Measurements from ENCODE around the gene DTX1.
A peak's percentile ranks its signal among the peaks of the same experiment; 100 is the strongest.

DTX1 gene

DNA sequence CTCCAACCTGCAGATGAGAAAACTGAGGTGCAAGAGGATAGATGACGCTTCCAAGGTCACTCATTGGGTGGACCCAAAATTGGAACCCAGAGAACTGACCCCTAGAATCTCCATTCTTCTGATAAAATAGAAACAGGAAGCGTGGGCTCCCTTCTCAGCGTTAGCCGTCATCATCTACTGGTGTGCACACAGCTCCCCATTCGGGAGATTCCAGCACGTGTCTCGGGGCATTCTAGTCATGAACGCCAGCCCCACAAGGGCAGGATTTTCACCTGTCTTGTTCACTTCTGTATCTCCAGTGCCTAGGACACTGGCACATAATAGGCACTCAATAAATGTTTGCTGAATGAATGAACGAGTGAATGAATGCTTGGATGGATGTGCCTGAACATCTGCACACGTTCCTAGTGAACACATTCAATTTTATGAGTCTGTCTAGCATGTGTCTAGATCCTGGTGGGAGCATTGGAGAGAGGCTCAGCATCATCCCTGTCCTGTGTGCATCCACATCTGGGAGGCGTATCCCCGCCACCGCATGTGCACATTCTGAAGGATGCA is 48.5 kb downstream of the DTX1 start:
- TF ChIP-seq ZNF664 (tag by site-specific recombination; IDR thresholded peaks at IDR 0.05) (0 out of 2 replicates have a peak, but pooled peaks have one; percentile 9), ZNF10 (tag by site-specific recombination; IDR thresholded peaks at IDR 0.05) (no peak), TCF7L2 (IDR thresholded peaks at IDR 0.05; ENCODE audit: borderline replicate concordance, low read depth, low read length) (no peak), SALL2 (tag by site-specific recombination; IDR thresholded peaks at IDR 0.05; ENCODE audit: borderline replicate concordance) (no peak)
- TF ChIP-seq, protein P1, sequence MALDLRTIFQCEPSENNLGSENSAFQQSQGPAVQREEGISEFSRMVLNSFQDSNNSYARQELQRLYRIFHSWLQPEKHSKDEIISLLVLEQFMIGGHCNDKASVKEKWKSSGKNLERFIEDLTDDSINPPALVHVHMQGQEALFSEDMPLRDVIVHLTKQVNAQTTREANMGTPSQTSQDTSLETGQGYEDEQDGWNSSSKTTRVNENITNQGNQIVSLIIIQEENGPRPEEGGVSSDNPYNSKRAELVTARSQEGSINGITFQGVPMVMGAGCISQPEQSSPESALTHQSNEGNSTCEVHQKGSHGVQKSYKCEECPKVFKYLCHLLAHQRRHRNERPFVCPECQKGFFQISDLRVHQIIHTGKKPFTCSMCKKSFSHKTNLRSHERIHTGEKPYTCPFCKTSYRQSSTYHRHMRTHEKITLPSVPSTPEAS (tag by site-specific recombination; IDR thresholded peaks at IDR 0.05), result no peak
- Histone ChIP-seq H3K27ac (ENCODE audit: extremely low read depth, low read depth, low read length) (no peak overlapping the region), H3K4me1 (ENCODE audit: control insufficient read depth, insufficient read depth, low read length) (no peaks in the 10 kb centered on the region), H3K9me3 (ENCODE audit: control insufficient read depth, insufficient read depth, low read depth, low read length) (no peaks in the 10 kb centered on the region), H3K4me3 (ENCODE audit: low read depth, low read length) (no peak overlapping the region), H3K36me3 (ENCODE audit: control insufficient read depth in 2 of 2, insufficient read depth in 1 of 2, low read length in 2 of 2) (no peaks in the 10 kb centered on the region)
- CTCF ChIA-PET, result no interaction called here
- POLR2A ChIA-PET, result no interaction called here

DNA sequence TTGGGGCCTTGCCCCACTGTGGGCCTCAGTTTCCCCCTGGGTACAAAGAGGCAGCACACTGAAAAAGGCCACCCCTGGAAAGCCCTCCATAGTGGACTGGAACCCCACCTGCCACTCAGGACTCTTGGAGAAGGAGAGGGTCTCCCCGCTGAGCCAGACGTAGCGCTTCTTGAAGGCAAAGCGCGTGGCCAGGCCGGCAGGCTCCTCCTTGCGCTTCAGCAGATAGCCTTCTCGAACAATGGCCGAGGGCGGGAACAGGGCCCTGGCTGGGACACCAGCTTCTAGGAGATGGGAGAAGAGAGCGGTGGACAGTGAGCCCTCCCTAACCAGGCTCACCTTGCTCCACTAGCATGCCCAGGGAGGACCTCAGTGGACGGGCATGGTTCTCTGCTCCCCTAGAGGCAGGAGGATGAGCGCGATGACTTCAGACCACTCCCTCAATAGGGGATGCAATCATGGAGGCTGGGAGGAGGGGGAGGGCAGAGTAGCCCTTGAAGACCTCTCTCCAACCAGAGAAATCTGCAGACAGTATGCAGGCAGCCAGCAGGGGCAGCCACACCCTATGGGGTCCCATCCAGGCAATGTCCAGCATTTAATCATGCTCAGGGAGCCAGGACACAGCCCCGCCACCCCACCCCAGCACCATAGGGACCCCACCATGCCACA is 49.2 kb downstream of the DTX1 start:
- Histone ChIP-seq H3K4me3 (ENCODE audit: low read depth, low read length) (no peak overlapping the region), H3K27ac (ENCODE audit: extremely low read depth, low read depth, low read length) (no peak overlapping the region), H3K9me3 (ENCODE audit: control insufficient read depth, insufficient read depth, low read depth, low read length) (no peaks in the 10 kb centered on the region), H3K4me1 (ENCODE audit: control insufficient read depth, insufficient read depth, low read length) (no peaks in the 10 kb centered on the region), H3K36me3 (ENCODE audit: control insufficient read depth in 2 of 2, insufficient read depth in 1 of 2, low read length in 2 of 2) (no peaks in the 10 kb centered on the region)
- ChIA-PET CTCF (interaction anchor here (1.3 kb wide), 1 partner anchor 113 kb away, joined by 3 read pairs; no protein-coding TSS in a partner anchor), POLR2A (no interaction called here)
- TF ChIP-seq MYNN (tag by site-specific recombination; IDR thresholded peaks at IDR 0.05; ENCODE audit: borderline replicate concordance) (no peak), ZNF433 (tag by site-specific recombination; IDR thresholded peaks at IDR 0.05; ENCODE audit: low read depth) (no peak), EGR2 (tag by site-specific recombination; IDR thresholded peaks at IDR 0.05; ENCODE audit: low read depth) (no peak), ZNF211 (tag by site-specific recombination; IDR thresholded peaks at IDR 0.05; ENCODE audit: low read depth) (no peak), ZNF654 (tag by site-specific recombination; IDR thresholded peaks at IDR 0.05; ENCODE audit: low read depth) (no peak), ZNF792 (tag by site-specific recombination; IDR thresholded peaks at IDR 0.05) (no peak), ZBTB21 (tag by site-specific recombination; IDR thresholded peaks at IDR 0.05) (no peak)
- TF ChIP-seq, protein P2, sequence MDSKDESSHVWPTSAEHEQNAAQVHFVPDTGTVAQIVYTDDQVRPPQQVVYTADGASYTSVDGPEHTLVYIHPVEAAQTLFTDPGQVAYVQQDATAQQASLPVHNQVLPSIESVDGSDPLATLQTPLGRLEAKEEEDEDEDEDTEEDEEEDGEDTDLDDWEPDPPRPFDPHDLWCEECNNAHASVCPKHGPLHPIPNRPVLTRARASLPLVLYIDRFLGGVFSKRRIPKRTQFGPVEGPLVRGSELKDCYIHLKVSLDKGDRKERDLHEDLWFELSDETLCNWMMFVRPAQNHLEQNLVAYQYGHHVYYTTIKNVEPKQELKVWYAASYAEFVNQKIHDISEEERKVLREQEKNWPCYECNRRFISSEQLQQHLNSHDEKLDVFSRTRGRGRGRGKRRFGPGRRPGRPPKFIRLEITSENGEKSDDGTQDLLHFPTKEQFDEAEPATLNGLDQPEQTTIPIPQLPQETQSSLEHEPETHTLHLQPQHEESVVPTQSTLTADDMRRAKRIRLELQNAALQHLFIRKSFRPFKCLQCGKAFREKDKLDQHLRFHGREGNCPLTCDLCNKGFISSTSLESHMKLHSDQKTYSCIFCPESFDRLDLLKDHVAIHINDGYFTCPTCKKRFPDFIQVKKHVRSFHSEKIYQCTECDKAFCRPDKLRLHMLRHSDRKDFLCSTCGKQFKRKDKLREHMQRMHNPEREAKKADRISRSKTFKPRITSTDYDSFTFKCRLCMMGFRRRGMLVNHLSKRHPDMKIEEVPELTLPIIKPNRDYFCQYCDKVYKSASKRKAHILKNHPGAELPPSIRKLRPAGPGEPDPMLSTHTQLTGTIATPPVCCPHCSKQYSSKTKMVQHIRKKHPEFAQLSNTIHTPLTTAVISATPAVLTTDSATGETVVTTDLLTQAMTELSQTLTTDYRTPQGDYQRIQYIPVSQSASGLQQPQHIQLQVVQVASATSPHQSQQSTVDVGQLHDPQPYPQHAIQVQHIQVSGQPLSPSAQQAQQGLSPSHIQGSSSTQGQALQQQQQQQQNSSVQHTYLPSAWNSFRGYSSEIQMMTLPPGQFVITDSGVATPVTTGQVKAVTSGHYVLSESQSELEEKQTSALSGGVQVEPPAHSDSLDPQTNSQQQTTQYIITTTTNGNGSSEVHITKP (tag by site-specific recombination; IDR thresholded peaks at IDR 0.05), result peak; percentile 54

DNA sequence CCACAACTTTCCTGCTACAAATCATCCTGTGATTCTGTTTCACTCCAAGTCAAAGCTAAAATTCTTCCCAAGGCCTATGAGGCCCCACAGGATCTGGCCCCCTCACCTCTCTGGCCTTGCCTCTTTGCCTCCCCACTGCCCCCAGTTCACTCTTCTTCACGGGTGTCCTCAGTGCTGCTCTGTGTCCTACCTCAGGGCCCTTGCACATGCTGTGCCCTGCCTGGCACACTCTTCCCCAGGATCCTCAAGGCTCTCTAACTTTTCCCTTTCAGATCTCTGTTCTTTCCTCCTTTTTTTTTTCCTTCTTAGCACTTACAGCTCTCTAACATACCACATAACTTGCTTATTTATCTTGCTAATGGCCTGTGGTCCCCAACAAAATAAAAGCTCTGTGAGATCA is 49.8 kb downstream of the DTX1 start:
- peak; percentile 97 for TF ChIP-seq ZNF623 (tag by site-specific recombination; IDR thresholded peaks at IDR 0.05)
- no peak for TF ChIP-seq ZNF426 (tag by site-specific recombination; IDR thresholded peaks at IDR 0.05)
- CTCF ChIA-PET, result interaction anchor here (0.6 to 1.3 kb wide), 4 partner anchors 29 to 113 kb away, joined by 3 to 5 read pairs (median 3); no protein-coding TSS in a partner anchor
- POLR2A ChIA-PET, result no interaction called here
- no peaks in the 10 kb centered on the region for H3K9me3 ChIP-seq (ENCODE audit: control insufficient read depth, insufficient read depth, low read depth, low read length)
- H3K27ac ChIP-seq (ENCODE audit: extremely low read depth, low read depth, low read length), result no peak overlapping the region
- no peaks in the 10 kb centered on the region for H3K4me1 ChIP-seq (ENCODE audit: control insufficient read depth, insufficient read depth, low read length)
- H3K4me3 ChIP-seq (ENCODE audit: low read depth, low read length), result no peak overlapping the region
- no peaks in the 10 kb centered on the region for H3K36me3 ChIP-seq (ENCODE audit: control insufficient read depth in 2 of 2, insufficient read depth in 1 of 2, low read length in 2 of 2)

Data from HEK293 (cell line).